GM12891 (cell line): ENCODE results near the gene PCBP3.
"Not testable (repeated sequence)": the region's sequence is repeated elsewhere in the genome, so short reads cannot be mapped to it uniquely, and the experiment has no call there.

Source experiments
- DNase-seq: peaks from one replicate; pipeline ENCODE4 v3.0.0; 2011; ENCODE audit warnings: low spot score; ENCODE audit not compliant: insufficient read length
- FAIRE-seq: peaks from 2 replicates; lab custom pipeline; 2011; peaks lifted over from hg19 to GRCh38; lab: Jason Lieb, UNC
- PAX5 ChIP-seq: IDR thresholded peaks from 2 replicates; pipeline ENCODE4 v1.6.1; 2011; ENCODE audit warnings: low read length, moderate library complexity, mild to moderate bottlenecking; ENCODE audit not compliant: insufficient read depth, severe bottlenecking
- POLR2A ChIP-seq: IDR thresholded peaks from 2 replicates; pipeline ENCODE4 v1.6.1; 2011; ENCODE audit warnings: low read depth, low read length, control low read depth
- POLR2AphosphoS5 ChIP-seq: IDR thresholded peaks from 2 replicates; pipeline ENCODE4 v1.6.1; 2011; ENCODE audit warnings: low read depth, low read length, control low read depth
- POU2F2 ChIP-seq: IDR thresholded peaks from 2 replicates; pipeline ENCODE4 v1.6.1; 2011; ENCODE audit warnings: low read depth, mild to moderate bottlenecking, control low read depth, low read length, moderate library complexity
- SPI1 ChIP-seq: IDR thresholded peaks from 2 replicates; pipeline ENCODE4 v1.6.1; 2011; ENCODE audit warnings: low read depth, low read length, control low read depth
- TAF1 ChIP-seq: IDR thresholded peaks from 2 replicates; pipeline ENCODE4 v1.6.1; 2011; ENCODE audit warnings: low read depth, low read length, control low read depth

The PCBP3 gene

GRCh38 chr21:45709696-45710268, 66.3 kb downstream of the PCBP3 start:
- DNase-seq: no peak
- TF ChIP-seq TAF1: no peak
- TF ChIP-seq POLR2A: no peak
- TF ChIP-seq SPI1: no peak
- no peak for TF ChIP-seq POLR2AphosphoS5
- no peak for TF ChIP-seq PAX5
- TF ChIP-seq POU2F2: no peak
- FAIRE-seq: no peak

- not testable (repeated sequence) for FAIRE-seq, DNase-seq
Observed at GRCh38 chr21:45710306-45710705, 66.8 kb downstream of the PCBP3 start.

GRCh38 chr21:45713613-45714012, 70.1 kb downstream of the PCBP3 start:
- TF ChIP-seq POLR2A (no peak), PAX5 (no peak), SPI1 (no peak), TAF1 (no peak), POLR2AphosphoS5 (no peak), POU2F2 (no peak)
- FAIRE-seq: no peak
- DNase-seq: no peak

GRCh38 chr21:45715441-45715840, 71.9 kb downstream of the PCBP3 start:
- DNase-seq (no peak), FAIRE-seq (no peak)
- TF ChIP-seq POLR2AphosphoS5 (no peak), POU2F2 (no peak), SPI1 (no peak), TAF1 (no peak), PAX5 (no peak), POLR2A (no peak)

GRCh38 chr21:45718413-45718812, 74.9 kb downstream of the PCBP3 start:
- DNase-seq: no peak
- TF ChIP-seq SPI1: no peak
- no peak for TF ChIP-seq POLR2AphosphoS5
- no peak for TF ChIP-seq POU2F2
- TF ChIP-seq POLR2A: no peak
- no peak for TF ChIP-seq PAX5
- no peak for TF ChIP-seq TAF1
- FAIRE-seq: no peak

GRCh38 chr21:45719177-45719802, 75.8 kb downstream of the PCBP3 start:
- FAIRE-seq: no peak

GRCh38 chr21:45720204-45720603, 76.7 kb downstream of the PCBP3 start:
- not testable (repeated sequence) for FAIRE-seq, DNase-seq

More at GRCh38 chr21:45719177-45719802, 75.8 kb downstream of the PCBP3 start:
- TF ChIP-seq PAX5 (no peak), TAF1 (no peak), POLR2A (no peak), SPI1 (peak; percentile 66; the same call in 1 of the 2 replicates), POLR2AphosphoS5 (no peak), POU2F2 (no peak)
- DNase-seq: no peak

GRCh38 chr21:45721671-45722070, 78.1 kb downstream of the PCBP3 start:
- DNase-seq (no peak), FAIRE-seq (no peak)
- TF ChIP-seq TAF1: no peak
- TF ChIP-seq PAX5: no peak
- no peak for TF ChIP-seq POLR2A
- TF ChIP-seq SPI1: no peak
- TF ChIP-seq POU2F2: no peak
- no peak for TF ChIP-seq POLR2AphosphoS5

GRCh38 chr21:45723049-45723958, 79.8 kb downstream of the PCBP3 start:
- DNase-seq (no peak), FAIRE-seq (no peak)
- no peak for TF ChIP-seq PAX5
- no peak for TF ChIP-seq POLR2A
- TF ChIP-seq POLR2AphosphoS5: no peak
- no peak for TF ChIP-seq TAF1
- no peak for TF ChIP-seq SPI1
- no peak for TF ChIP-seq POU2F2

GRCh38 chr21:45724345-45724961, 80.9 kb downstream of the PCBP3 start:
- FAIRE-seq (no peak), DNase-seq (no peak)
- no peak for TF ChIP-seq SPI1
- TF ChIP-seq POU2F2: no peak
- TF ChIP-seq POLR2A: no peak
- no peak for TF ChIP-seq TAF1
- no peak for TF ChIP-seq PAX5
- TF ChIP-seq POLR2AphosphoS5: no peak
